ENCODE results near the gene CCR5AS.
"Not testable (repeated sequence)": the region's sequence is repeated elsewhere in the genome, so short reads cannot be mapped to it uniquely, and the experiment has no call there.

The CCR5AS gene

GRCh38 chr3:46406788-46407611, at the start of gene CCR5AS, which contains the start of gene CCRL2:
TSS of gene CCR5AS (minus strand) at chr3:46407066.
TSS of gene CCRL2 (plus strand) at chr3:46407259. CDS start at chr3:46408080, 821 bp downstream.
- DNase-seq (ENCODE audit: low read depth in 2 of 2), result no peak

DNA sequence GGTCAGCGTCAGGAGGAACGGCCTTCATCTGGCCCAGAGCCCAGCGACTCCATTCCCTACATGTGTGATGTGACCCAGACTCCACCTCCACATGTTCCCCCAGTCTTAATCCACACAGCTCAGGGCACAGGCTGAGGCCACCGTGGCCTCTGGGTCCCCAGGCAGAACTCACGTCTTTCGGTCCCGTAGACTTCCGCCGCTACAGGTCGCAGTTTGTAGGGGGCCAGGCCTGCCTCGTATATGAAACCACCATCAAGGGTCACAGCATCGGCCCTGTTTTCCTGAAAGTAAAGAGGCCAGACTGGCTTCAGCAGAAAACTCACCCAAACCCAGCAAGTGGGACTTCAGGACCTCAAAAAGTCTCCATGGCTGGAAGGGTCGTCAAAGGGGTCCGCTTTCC, 49.3 kb upstream of the CCR5AS start:
- DNase-seq (ENCODE audit: low read depth in 2 of 2), result no peak

- DNase-seq (ENCODE audit: low read depth in 2 of 2), result no peak
Observed at GRCh38 chr3:46455231-46456115, 48.6 kb upstream of the CCR5AS start.

GRCh38 chr3:46454606-46455005, 47.7 kb upstream of the CCR5AS start:
- DNase-seq (ENCODE audit: low read depth in 2 of 2), result no peak

GRCh38 chr3:46454209-46454595, 47.3 kb upstream of the CCR5AS start:
- no peak for DNase-seq (ENCODE audit: low read depth in 2 of 2)

DNA sequence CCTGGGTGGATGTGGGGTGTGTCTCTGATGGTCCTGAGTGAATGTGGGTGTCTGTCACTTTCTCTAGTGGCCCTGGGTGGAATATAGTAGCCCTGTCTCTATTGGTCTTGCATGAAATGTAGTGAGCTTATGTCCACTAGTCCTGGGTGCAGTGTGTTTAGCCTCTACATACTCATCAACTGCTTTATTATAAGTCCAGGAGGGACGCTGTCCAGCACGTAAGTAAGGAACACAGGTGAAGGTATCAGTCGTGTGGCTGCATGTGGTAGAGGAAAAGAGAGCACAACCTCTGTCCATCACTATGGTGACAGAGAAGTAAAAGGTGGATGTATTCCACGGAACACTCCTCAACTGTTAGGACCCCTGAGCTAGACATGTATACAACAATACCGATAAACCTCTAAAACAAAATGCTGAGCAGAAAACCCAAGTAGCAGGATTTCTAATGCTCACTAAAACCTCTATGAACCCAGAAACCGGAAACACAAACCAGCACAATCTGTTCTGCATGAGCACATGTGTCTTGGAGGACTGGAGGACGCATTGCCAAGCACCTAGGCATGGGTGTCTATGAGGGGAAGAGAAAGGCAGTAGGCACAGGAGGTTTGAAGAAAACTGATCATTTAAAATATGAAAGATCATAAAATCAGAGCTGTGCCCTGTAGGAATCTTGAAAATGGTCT, 46.8 kb upstream of the CCR5AS start:
- no peak for DNase-seq (ENCODE audit: low read depth in 2 of 2)

DNA sequence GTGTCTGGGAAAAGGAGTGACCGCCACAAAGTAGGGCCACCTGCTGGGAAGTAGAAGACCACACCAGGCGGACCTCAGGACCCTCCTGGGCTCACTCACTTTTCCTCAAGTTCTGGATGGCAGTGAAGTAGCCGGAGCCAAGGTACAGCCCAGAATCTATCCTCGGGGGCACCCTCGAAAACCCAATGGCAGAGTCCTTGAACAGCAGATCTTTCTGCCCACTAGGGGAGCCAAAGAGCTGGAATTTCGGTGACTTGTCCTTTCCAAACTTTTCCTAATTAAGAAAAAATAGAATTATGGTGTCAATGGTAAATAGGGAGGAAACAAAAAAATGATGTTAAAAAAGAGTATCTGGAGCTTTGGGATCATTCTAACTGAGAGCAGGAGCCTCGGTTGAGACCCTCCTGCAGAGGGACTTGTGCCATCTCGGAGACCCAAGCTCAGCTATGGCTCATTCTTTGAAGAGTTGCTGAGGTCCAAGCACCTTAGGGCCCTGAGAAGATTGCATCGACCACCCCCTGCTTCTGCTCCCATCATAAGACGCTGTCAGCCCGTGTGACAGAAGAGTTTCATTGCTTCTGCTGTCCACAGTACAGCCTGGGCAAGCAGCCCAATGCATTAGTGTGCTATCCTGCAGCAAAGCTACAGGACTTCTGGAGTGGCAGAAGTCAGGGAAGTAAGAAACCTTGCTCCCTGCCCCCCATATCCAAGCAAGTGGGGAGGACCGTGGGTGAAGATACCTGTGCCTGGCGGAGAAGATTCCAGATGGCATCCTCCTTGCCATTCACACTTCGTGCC, 43.1 kb upstream of the CCR5AS start:
- DNase-seq (ENCODE audit: low read depth in 2 of 2), result no peak

DNA sequence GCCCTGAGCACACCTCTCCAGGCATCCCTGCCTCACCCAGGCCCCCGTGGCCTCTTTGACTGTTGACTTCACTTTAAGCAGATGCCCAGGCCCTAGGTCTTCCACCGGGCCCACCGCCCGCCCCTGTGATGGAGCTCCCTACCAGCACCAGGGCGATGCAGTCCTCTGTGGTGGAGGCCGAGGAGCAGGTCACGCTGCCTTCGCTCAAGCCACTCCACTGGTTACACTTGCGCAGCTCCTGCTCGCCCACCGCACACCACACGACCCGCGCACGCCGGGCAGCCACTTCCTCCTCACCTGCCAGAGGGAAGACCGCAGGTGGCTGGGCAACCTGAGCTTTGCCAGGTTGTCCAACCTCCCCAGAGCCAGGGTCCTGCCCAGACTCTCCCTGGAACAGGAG, 41.9 kb upstream of the CCR5AS start:
- no peak for DNase-seq (ENCODE audit: low read depth in 2 of 2)

DNA sequence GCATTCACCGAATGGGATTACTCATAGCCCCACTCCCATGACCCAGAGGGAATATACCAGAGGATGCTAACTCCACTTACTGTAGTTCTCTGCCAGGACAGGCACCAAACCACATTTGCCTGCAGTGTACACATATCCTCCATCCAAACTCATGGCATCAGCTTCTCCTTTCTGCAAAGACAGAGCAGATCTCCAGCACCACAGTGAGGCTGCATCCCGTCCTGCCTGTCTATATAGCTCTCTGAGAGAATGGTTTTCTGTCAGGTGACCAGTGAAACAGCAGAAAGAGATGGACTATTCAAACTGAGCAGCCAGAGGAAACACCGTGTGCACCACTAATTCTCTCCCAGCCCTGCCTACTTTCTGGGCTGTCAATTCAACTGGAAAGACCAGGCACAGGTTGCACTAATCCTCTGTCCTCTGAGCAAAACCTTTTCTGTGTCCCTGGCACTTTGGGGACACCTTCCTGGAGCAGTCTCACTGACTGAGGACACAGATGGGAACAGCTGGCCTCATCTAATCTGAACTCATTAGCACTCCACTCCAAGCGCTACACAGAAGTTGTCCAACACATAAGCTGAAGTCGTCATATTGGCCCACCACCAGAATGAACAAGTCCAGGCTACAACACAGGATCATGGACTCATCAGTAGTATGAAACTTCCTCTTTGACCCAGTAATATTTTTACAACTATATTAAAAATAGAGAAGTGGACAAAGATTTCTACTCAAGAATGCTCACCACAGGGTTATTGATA, 40.5 kb upstream of the CCR5AS start:
- no peak for DNase-seq (ENCODE audit: low read depth in 2 of 2)

- peak in 1 of 2 experiments; percentile 3 for DNase-seq (ENCODE audit: low read depth in 2 of 2)
Observed at GRCh38 chr3:46442576-46443530, 36.0 kb upstream of the CCR5AS start.

- DNase-seq (ENCODE audit: low read depth in 2 of 2), result no peak
Observed at GRCh38 chr3:46440531-46441294, 33.8 kb upstream of the CCR5AS start.

GRCh38 chr3:46438831-46439230, 32.0 kb upstream of the CCR5AS start:
- DNase-seq (ENCODE audit: low read depth in 2 of 2), result no peak

- DNase-seq (ENCODE audit: low read depth in 2 of 2), result no peak
Observed at GRCh38 chr3:46435081-46435726, 28.3 kb upstream of the CCR5AS start.

DNA sequence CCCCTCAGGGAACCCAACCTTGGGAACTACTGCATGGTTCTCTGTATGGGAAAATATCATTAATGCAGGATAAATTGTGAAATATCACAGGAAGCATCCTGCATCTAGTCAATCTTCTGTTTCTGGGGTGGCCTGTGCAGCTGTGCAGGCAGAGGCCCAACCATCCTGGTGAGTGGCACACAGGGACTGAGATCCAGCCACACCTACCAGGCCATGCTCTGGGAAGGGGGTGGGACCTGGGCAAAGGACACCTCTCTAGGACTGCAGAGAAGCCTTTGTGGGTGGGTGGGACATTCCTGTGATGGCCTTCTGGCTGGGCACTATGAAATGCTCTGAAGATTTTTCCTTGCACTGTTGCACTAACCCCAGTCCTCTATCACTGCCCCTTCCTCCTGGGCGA, 27.0 kb upstream of the CCR5AS start:
- DNase-seq (ENCODE audit: low read depth in 2 of 2), result no peak

DNA sequence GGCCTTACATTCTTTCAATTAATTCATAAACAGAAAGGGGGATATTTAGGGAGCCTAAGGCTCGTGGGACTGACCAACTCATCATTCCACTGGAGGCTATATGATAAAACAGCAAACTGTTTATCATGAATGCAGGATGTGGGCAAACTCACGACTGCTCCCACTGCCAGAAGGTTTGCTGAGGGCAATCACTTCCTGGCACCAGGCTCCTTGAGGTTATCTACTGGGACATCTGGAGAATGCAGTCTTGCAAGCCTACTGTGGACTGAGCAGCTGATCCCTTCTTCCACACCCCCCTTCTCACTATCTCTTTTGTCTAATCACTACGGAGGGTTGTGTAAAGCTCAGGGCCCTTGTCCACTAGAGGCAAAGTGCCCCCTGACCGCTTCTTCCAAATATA, 26.3 kb upstream of the CCR5AS start:
- DNase-seq (ENCODE audit: low read depth in 2 of 2), result not testable (repeated sequence)

DNA sequence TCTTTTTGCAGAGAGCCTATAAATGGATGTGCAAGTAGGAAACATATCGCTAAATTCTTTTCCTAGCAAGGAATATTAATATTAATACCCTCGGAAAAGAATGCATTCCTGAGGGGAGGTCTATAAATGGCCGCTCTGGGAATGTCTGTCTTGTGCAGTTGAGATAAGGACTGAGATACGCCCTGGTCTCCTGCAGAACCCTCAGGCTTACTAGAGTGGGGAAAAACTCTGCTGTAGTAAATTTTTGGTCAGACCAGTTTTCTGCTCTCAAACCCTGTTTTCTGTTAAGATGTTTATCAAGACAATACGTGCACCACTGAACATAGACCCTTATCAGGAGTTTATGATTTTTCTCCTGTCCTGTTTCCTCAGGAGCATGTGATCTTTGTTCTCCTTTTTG, 25.0 kb upstream of the CCR5AS start:
- DNase-seq (ENCODE audit: low read depth in 2 of 2), result not testable (repeated sequence)

GRCh38 chr3:46430879-46431278, 24.0 kb upstream of the CCR5AS start:
- DNase-seq (ENCODE audit: low read depth in 2 of 2), result not testable (repeated sequence)

DNA sequence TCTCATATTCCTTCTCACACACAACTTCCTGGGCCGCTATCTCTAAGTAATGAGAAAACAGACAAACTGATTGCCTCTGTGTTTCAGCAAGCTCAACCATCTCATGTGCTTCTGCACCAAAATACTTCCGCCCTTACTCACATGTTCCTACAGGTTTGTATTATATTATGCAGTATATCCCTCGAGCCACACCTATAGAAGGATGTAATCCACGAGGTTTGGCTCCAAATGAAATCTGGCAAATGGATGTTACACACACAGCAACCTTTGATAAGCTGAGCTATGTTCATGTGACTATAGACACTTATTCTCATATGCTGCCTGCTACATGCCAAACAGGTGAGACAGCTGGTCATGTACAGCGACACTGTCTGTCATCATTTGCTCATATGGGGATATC, 22.8 kb upstream of the CCR5AS start:
- no peak for DNase-seq (ENCODE audit: low read depth in 2 of 2)

All from fibroblast of skin of left quadriceps (primary cell).